GM13976 (cell line): ENCODE results near the gene RSPO4.

Experiments
- DNase-seq: peaks from one replicate; pipeline ENCODE4 v3.0.0; 2012; ENCODE audit warnings: low spot score
- in situ Hi-C: fragments of 300-500 bp; cut with MboI; formaldehyde crosslinking; loops from one replicate; pipeline ENCODE4 v1.12.0; 2022; ENCODE audit warnings: low sequenced_read_pairs, mixed read lengths, inconsistent platforms; ENCODE audit not compliant: unreplicated experiment
- TF ChIP-seq, protein P1 (sequence below): IDR thresholded peaks from 2 replicates; pipeline ENCODE4 v1.5.1; 2012; ENCODE audit warnings: borderline replicate concordance, mild to moderate bottlenecking; ENCODE audit not compliant: insufficient read depth; ENCODE audit errors: extremely low read depth, missing control alignments, control extremely low read depth

RSPO4 gene

DNA sequence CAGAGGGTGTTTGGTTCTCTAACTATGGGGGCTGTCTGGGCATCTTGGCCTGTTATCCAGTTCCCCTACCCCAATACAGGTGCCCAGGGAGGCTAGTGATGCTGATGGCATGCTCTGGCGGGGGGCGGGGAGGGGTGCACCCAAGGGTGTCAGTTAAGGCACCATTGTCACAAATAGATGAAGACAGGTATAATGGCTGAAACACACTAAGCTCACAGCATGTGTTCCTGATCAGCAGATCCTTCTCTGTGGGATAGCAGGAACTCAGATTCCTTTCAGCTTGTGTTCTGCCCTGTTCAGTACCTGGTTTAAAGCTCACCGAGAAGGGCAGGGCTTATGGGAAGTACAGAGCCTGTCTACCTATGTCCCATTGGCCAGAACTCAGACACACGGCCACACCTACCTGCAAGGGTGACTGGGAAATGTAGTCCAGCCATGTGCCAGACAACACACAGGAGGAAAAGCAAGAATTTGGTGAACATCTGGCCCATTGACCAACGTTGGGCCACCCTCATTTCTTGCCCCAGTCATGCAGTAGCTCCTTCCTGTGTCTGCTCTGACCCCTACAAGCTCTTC lies 3.4 kb upstream of the RSPO4 start:
- TF ChIP-seq, protein P1, sequence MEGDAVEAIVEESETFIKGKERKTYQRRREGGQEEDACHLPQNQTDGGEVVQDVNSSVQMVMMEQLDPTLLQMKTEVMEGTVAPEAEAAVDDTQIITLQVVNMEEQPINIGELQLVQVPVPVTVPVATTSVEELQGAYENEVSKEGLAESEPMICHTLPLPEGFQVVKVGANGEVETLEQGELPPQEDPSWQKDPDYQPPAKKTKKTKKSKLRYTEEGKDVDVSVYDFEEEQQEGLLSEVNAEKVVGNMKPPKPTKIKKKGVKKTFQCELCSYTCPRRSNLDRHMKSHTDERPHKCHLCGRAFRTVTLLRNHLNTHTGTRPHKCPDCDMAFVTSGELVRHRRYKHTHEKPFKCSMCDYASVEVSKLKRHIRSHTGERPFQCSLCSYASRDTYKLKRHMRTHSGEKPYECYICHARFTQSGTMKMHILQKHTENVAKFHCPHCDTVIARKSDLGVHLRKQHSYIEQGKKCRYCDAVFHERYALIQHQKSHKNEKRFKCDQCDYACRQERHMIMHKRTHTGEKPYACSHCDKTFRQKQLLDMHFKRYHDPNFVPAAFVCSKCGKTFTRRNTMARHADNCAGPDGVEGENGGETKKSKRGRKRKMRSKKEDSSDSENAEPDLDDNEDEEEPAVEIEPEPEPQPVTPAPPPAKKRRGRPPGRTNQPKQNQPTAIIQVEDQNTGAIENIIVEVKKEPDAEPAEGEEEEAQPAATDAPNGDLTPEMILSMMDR: no peak
- peak; percentile 55 for DNase-seq
- in situ Hi-C loops: no loop called here

DNA sequence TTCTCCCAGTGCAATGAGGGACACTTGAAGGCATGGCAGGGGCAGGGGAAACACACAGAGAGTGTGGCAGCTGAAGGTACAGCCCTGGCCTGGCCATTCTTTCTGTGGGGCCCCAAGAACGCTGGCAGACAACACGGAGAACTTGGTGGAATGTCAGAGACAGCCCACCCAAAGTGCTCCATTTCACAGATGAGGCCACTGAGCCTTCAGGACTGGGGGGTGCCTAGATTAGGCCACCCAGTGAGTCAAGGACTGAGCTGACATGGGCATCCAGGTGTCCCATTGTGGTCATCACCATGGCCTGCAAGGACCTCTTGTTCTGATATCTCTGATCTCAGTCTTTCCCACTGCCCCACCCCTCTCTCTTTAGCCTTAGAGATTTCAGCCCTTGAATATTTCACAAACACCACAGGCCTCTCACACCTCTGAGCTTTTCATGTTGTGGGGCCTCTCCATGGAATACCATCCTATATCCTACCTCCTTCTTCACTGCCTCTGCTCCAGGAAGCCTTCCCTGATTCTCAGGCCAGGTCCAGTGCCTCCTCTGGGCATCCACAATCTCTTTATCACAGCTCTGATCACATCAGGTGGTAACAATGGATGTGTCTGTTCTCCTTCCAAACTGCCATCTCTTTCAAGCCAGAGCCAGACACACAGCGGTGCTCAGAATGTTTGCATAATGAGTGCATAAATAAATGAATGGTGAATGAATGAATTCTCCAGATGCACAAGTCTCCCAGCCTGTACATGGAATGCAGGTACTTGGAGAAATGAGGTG lies 2.0 kb upstream of the RSPO4 start:
- in situ Hi-C loops: no loop called here

DNA sequence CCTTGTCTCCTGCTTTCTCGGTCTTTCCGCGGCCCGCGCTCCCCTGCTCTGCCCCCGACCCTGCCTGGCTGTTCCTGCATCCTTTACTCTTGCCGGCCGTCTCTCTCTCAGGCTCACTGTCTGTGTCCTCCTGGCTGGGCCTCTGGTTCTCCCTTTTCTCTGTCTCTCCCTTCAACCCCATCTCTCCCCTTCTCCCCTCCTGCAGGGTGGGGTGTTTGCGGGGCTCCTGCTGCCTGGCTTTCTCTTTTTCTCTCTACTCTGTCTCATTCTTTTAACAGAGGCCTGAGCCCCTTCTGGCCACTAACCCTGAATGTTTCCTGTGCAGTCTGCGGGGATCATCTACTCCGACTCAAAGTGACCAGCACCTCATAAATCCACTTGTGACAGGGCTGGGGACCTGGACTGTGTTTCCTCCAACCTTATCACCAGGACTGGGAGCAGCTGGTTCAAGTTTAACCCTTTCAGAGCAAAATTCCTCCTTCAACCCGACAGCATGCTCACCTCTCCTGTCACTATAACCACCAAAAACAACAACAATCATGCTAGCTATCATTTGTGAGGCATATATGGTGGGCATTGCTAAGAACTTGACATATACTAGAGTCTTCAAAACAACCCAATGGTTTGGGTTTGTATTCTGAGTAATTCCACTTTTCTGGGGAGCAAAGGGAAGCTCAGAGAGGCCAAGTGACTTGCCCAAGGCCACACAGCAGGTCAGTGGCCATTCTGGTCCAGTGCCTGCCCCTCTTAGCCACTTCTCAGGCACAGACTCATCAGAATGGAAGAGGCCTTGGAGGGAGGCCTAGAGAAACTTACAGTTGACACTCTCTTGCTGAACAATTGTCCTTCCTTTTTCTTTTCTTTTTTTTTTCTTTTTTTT lies 811 bp upstream of the RSPO4 start:
- in situ Hi-C loops: no loop called here
- TF ChIP-seq, protein P1: no peak
- no peak for DNase-seq

More for the DNA sequence above, 2.0 kb upstream of the RSPO4 start:
- TF ChIP-seq, protein P1: no peak
- DNase-seq: no peak

DNA sequence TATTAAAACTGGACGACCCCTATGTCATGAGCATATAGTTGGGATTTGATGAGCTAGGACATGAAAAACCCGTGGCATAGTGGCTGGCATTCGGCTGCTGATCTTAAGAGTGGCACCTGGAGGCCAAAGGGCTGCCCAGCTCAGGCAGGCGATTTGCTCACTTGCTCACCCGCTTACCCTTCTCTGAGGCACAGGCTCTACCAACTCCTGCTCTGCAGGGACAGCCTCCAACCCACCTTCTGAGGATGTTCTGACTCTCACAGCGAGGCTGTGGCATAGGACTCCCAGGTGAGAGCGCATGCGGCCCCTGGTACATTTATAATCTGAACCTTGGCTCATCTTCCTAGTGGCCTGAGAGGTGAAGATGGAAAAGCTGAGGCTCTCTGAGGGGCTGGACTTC lies 995 bp downstream of the RSPO4 start:
- no peak for DNase-seq
- in situ Hi-C loops: no loop called here
- TF ChIP-seq, protein P1: no peak

DNA sequence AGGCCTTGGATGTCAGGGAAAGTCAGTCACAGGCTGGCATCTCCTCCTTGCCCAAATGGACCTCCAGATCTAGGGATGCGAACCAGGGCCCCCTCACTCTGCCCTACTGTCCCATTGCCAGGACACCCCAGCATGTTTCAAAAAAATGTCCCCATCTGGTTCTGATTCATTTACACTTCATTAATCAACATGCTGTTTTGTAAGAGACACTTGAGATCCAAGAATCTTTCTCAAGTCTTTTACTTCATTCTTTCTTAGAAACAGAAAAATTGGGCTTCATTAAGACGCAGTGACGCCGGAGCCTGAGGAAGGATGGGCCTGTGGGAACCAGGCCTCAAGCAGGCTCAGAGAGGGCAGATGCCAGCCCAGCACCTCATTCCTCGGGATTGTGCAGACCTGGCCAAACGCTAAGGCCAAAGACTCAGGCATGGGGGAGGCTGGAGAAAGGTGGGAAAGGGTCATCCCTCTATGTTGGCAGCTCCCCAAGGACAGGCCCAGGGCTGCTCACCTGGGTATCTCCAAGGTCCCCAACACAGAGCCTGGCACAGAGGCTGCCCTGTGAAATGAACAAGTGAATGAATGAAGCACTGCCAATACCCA lies 3.8 kb downstream of the RSPO4 start:
- in situ Hi-C loops: no loop called here
- no peak for DNase-seq
- TF ChIP-seq, protein P1: no peak

DNA sequence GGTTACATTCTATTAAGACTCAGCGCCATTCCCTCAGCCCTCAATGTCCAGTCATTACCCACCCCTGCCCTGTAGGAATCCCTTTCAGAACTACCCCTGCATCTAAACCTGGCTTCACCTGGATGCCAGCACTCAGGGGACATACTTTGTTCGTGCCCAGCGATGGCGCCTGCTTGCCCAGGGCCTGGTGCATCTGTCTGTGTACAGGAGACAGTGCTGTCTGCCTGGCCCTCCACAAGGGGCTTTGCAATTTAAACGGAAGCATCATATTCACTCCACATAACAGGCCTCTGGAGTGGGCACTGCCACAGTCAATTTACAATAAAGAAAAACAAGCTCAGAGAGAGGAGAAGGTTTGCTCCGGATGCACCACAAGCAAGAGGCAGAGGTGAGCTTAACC lies 4.6 kb downstream of the RSPO4 start:
- no peak for DNase-seq
- TF ChIP-seq, protein P1: no peak
- in situ Hi-C loops: no loop called here
